Endothelial cell of umbilical vein (primary cell): ENCODE results near the gene DIDO1. TPM values are rescaled to one million over a fixed set of nuclear protein-coding genes. Genes with fewer than 3 reads are reported as not detected.

ENCODE experiments used
- BruUV-seq: library from RNA; stranded (reverse); fragments of 400-500 nt; replicated peaks from 2 replicates; lab custom pipeline; 2021; lab: Mats Ljungman, UMichigan
- CTCF ChIA-PET: fragments of 300-600, 350-600 bp; sonication (Branson Sonifier 250); formaldehyde crosslinking; loops from one replicate; lab custom pipeline; 2021; ENCODE audit warnings: antibody characterized with exemption, inconsistent platforms; lab: Charles Lee
- POLR2A ChIA-PET: fragments of 300-600, 350-600 bp; sonication (Branson Sonifier 250); formaldehyde crosslinking; loops from one replicate; lab custom pipeline; 2021; ENCODE audit warnings: antibody characterized with exemption, inconsistent platforms; lab: Charles Lee
- DNase-seq: peaks from one replicate; pipeline ENCODE4 v3.0.0-alpha.2; 2011; ENCODE audit warnings: low read depth, low spot score
- FAIRE-seq: peaks from 2 replicates; lab custom pipeline; 2011; peaks lifted over from hg19 to GRCh38; lab: Jason Lieb, UNC
- H2AFZ ChIP-seq: 2 replicates; pipeline ENCODE4 v1.6.0; 2012; ENCODE audit warnings: low read depth, low read length, control low read depth, inconsistent platforms
- H3K27ac ChIP-seq: 2 replicates; pipeline ENCODE4 v1.5.1; 2011; ENCODE audit warnings: low read depth, mild to moderate bottlenecking, control low read depth, low read length, moderate library complexity; ENCODE audit not compliant: insufficient read depth
- H3K27me3 ChIP-seq, 2 experiments: 2 replicates each; pipeline versions ENCODE4 v1.6.0 to v1.6.1; 2011; ENCODE audit warnings: low read length in 2 of 2, mixed read lengths in 1 of 2; ENCODE audit not compliant: control insufficient read depth in 2 of 2, insufficient read depth in 2 of 2
- H3K36me3 ChIP-seq, 2 experiments: 2 replicates in 1 of 2; 3 replicates in 1 of 2; pipeline ENCODE4 v1.5.1; 2011; ENCODE audit warnings: low read length in 2 of 2, mild to moderate bottlenecking in 1 of 2, moderate library complexity in 1 of 2; ENCODE audit not compliant: control insufficient read depth in 2 of 2, insufficient read depth in 2 of 2; ENCODE audit errors: extremely low read depth in 1 of 2
- H3K4me1 ChIP-seq: 3 replicates; pipeline ENCODE4 v1.5.1; 2011; ENCODE audit warnings: mild to moderate bottlenecking, low read length; ENCODE audit not compliant: control insufficient read depth, insufficient read depth; ENCODE audit errors: extremely low read depth
- H3K4me2 ChIP-seq: 2 replicates; pipeline ENCODE4 v1.6.1; 2011; ENCODE audit warnings: low read length, control low read depth, mixed read lengths; ENCODE audit not compliant: insufficient read depth
- H3K4me3 ChIP-seq, 3 experiments: fragments of 200-600 bp in 1 of 3; sonication (generic), shearing (Covaris generic) in 1 of 3; replicated peaks in 1 of 3; 2 replicates each; pipeline ENCODE4 v1.5.1; 2011 to 2016; ENCODE audit warnings: control low read depth in 3 of 3, low read length in 3 of 3, mild to moderate bottlenecking in 2 of 3, inconsistent platforms in 1 of 3, low read depth in 1 of 3, moderate library complexity in 1 of 3; ENCODE audit not compliant: insufficient read depth in 1 of 3
- H3K79me2 ChIP-seq: 2 replicates; pipeline ENCODE4 v1.6.0; 2012; ENCODE audit warnings: low read length, inconsistent platforms; ENCODE audit not compliant: control insufficient read depth, insufficient read depth
- H3K9ac ChIP-seq: replicated peaks from 2 replicates; pipeline ENCODE3; 2011; ENCODE audit warnings: low read length, control low read depth; ENCODE audit not compliant: insufficient read depth; ENCODE audit errors: extremely low read depth
- H3K9me1 ChIP-seq: replicated peaks from 3 replicates; pipeline ENCODE4 v1.6.0; 2011; ENCODE audit warnings: mild to moderate bottlenecking, low read length; ENCODE audit not compliant: control insufficient read depth, insufficient read depth; ENCODE audit errors: extremely low read depth
- H3K9me3 ChIP-seq: replicated peaks from 2 replicates; pipeline ENCODE4 v1.5.1; 2012; ENCODE audit warnings: low read length, inconsistent platforms; ENCODE audit not compliant: control insufficient read depth, insufficient read depth
- H4K20me1 ChIP-seq: replicated peaks from 2 replicates; pipeline ENCODE3; 2011; ENCODE audit warnings: mild to moderate bottlenecking, low read length; ENCODE audit not compliant: control insufficient read depth, insufficient read depth; ENCODE audit errors: extremely low read depth
- CTCF ChIP-seq, 2 donors: IDR thresholded peaks; 1 replicate in 1 of 2; 2 replicates in 1 of 2; pipeline ENCODE4 v1.5.1; 2011; ENCODE audit warnings: low read length in 2 of 2, mild to moderate bottlenecking in 2 of 2, moderate library complexity in 2 of 2, control low read depth in 1 of 2, inconsistent platforms in 1 of 2, low read depth in 1 of 2; ENCODE audit not compliant: insufficient read depth in 1 of 2; ENCODE audit errors: extremely low read depth in 1 of 2
- EZH2 ChIP-seq: IDR thresholded peaks from 2 replicates; pipeline ENCODE4 v1.6.1; 2012; ENCODE audit warnings: borderline replicate concordance, low read depth, mild to moderate bottlenecking, moderate library complexity, low read length, inconsistent platforms; ENCODE audit not compliant: severe bottlenecking
- FOS ChIP-seq: IDR thresholded peaks from 2 replicates; pipeline ENCODE4 v1.6.1; 2011; ENCODE audit warnings: mild to moderate bottlenecking, low read length, moderate library complexity, borderline replicate concordance; ENCODE audit not compliant: insufficient read depth
- GATA2 ChIP-seq: IDR thresholded peaks from 2 replicates; pipeline ENCODE4 v1.7.0; 2011; ENCODE audit warnings: low read depth, mild to moderate bottlenecking, moderate library complexity, mixed read lengths, low read length; ENCODE audit not compliant: insufficient read length, insufficient read depth
- JUN ChIP-seq: IDR thresholded peaks from 2 replicates; pipeline ENCODE4 v1.6.1; 2011; ENCODE audit warnings: borderline replicate concordance, low read depth; ENCODE audit not compliant: insufficient read length, insufficient read depth
- MAX ChIP-seq: IDR thresholded peaks from 2 replicates; pipeline ENCODE4 v1.6.1; 2011; ENCODE audit not compliant: insufficient read depth, insufficient read length
- MYC ChIP-seq: IDR thresholded peaks from one replicate; pipeline ENCODE4 v1.6.1; 2011; ENCODE audit warnings: mild to moderate bottlenecking, low read depth, low read length
- POLR2A ChIP-seq: IDR thresholded peaks from 2 replicates; pipeline ENCODE4 v1.6.1; 2012; ENCODE audit warnings: low read depth, mild to moderate bottlenecking, control low read depth, low read length
- POLR2AphosphoS5 ChIP-seq: IDR thresholded peaks from 2 replicates; pipeline ENCODE4 v1.6.1; 2012; ENCODE audit warnings: low read depth, mild to moderate bottlenecking, control low read depth, low read length, moderate library complexity; ENCODE audit not compliant: insufficient read depth
- dilution Hi-C: fragments of 300-500 bp; cut with MboI; formaldehyde crosslinking; loops from one replicate; pipeline ENCODE4 v1.15.0; 2019; ENCODE audit warnings: low sequenced_read_pairs; ENCODE audit not compliant: extremely low pct_ligation_motif_present
- intact Hi-C: fragments of 100-400 bp; cut with micrococcal nuclease; formaldehyde crosslinking; loops from one replicate; pipeline ENCODE4 v1.10.0; 2022
- polyA plus RNA-seq, 4 experiments: library from polyadenylated mRNA; depleted of rRNA in 3 of 4; stranded (reverse) in 3 of 4; unstranded in 1 of 4; fragments of >200 nt; gene quantifications; 2 replicates each; pipeline versions ENCODE4 v1.2.1 to v1.2.3, GENCODE V29; 2011 to 2012; ENCODE audit warnings: missing spikeins in 1 of 4
- total RNA-seq: library from RNA; stranded (reverse); gene quantifications from 2 replicates; pipeline ENCODE4 v1.2.3, GENCODE V29; 2021

The DIDO1 gene
- total and polyA plus RNA-seq, 2 donors (not counting 3 experiments of a cell fraction or from before 2014, with no cell fraction given), result 22.1 to 51.2 TPM

- Histone ChIP-seq H3K4me3 (no peak overlapping the region), H4K20me1 (no peaks in the 10 kb centered on the region), H3K36me3 (peaks cover 42 to 60% of the 10 kb centered on the region in 2 experiments), H3K79me2 (peaks cover 66% of the 10 kb centered on the region), H3K4me1 (no peaks in the 10 kb centered on the region), H3K4me2 (no peak overlapping the region), H3K9ac (no peak overlapping the region), H3K27me3 (no peaks in the 10 kb centered on the region), H3K27ac (no peak overlapping the region), H3K9me1 (no peaks in the 10 kb centered on the region), H3K9me3 (no peaks in the 10 kb centered on the region), H2AFZ (no peak overlapping the region)
- ChIA-PET POLR2A (no interaction called here), CTCF (interaction anchor here (0.9 to 1.0 kb wide), 2 partner anchors 9 to 11 kb away, joined by 3 read pairs; no protein-coding TSS in a partner anchor)
- TF ChIP-seq MYC, result no peak
- TF ChIP-seq EZH2, result no peak
- no peak for TF ChIP-seq POLR2AphosphoS5
- no peak for TF ChIP-seq JUN
- no peak for TF ChIP-seq CTCF (IDR thresholded peaks at IDR 0.05; ENCODE audit: extremely low read depth in 1 of 2, insufficient read depth in 1 of 2, low read depth in 1 of 2, low read length in 2 of 2)
- TF ChIP-seq MAX, result no peak
- no peak for TF ChIP-seq FOS
- TF ChIP-seq POLR2A, result no peak
- no peak for TF ChIP-seq GATA2
- dilution Hi-C loops, result no loop called here
- DNase-seq, result no peak
- no TSS peak for BruUV-seq
- FAIRE-seq, result no peak
- intact Hi-C loops, result no loop called here
Observed at GRCh38 chr20:62908971-62909791, 17.1 kb downstream of the DIDO1 start.
